Panc1 (cell line): ENCODE measurements around the gene ZNF431.

Source experiments
- CTCF ChIP-seq: fragments of 450-650 bp; IDR thresholded peaks from 2 replicates; pipeline ENCODE4 v1.5.1; 2017; ENCODE audit warnings: mild to moderate bottlenecking
- POLR2AphosphoS5 ChIP-seq: IDR thresholded peaks from 2 replicates; pipeline ENCODE4 v1.6.1; 2012; ENCODE audit warnings: mild to moderate bottlenecking, low read depth, low read length, moderate library complexity
- SIN3A ChIP-seq: IDR thresholded peaks from 2 replicates; pipeline ENCODE4 v1.6.1; 2012; ENCODE audit warnings: low read depth, mild to moderate bottlenecking, low read length, moderate library complexity, borderline replicate concordance; ENCODE audit not compliant: insufficient read depth

GRCh38 chr19:21238670-21239069, 96.8 kb downstream of the ZNF431 start:
- TF ChIP-seq CTCF (no peak), SIN3A (no peak), POLR2AphosphoS5 (no peak)
